ENCODE results near the gene GPC1.

GPC1 gene

GRCh38 chr2:240396623-240397541 lies 38.6 kb upstream of the GPC1 start:
- no peak for DNase-seq (ENCODE audit: low read depth in 2 of 2)

GRCh38 chr2:240397542-240397916 lies 37.9 kb upstream of the GPC1 start:
- DNase-seq (ENCODE audit: low read depth in 2 of 2) = no peak

GRCh38 chr2:240397924-240398645 lies 37.4 kb upstream of the GPC1 start:
- DNase-seq (ENCODE audit: low read depth in 2 of 2) = no peak

GRCh38 chr2:240398661-240399267 lies 36.7 kb upstream of the GPC1 start:
- DNase-seq (ENCODE audit: low read depth in 2 of 2) = no peak

DNA sequence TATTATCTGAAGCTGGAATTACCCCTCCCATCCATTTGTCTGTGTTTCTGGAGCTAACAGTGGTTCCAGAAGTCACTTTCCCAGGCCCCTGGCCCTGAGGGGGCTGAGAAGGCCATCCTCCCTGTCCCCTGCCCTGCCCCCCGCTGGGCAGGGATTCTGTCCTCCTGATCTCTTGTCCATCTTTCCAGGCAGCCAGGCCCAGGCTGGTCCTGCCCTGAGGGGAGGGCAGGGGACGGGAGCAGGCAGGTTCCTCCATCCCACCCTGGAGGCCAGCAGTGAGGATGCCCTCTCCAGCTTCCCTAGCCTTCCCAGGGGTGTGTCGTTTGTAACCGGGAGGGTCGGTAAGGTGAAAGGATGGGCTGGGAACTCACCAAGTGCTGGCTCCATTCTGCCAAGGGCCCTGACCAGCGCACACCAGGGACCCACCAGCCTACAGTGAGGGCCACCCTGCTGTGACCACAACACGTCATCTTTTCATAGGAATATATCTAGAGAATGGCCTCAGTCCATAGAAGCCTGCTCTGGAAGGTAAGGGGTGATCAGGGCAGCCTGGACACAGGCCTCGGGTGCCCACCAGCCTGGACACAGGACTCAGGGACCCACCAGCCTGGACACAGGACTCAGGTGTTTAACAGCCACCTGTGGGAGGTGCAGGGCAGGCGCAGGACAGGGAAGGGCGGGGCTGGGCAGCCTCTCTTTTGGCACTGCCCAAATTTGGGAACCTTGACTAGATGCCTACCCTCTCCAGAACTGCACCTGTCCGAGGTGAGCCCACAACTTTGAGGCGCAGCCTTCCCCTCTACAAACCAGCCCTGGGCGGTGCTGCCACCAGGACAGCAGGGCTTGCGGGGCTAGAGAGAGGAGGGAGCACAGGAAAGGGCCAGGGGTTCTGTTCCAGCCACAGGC lies 35.8 kb upstream of the GPC1 start:
- DNase-seq (ENCODE audit: low read depth in 2 of 2) = no peak

DNA sequence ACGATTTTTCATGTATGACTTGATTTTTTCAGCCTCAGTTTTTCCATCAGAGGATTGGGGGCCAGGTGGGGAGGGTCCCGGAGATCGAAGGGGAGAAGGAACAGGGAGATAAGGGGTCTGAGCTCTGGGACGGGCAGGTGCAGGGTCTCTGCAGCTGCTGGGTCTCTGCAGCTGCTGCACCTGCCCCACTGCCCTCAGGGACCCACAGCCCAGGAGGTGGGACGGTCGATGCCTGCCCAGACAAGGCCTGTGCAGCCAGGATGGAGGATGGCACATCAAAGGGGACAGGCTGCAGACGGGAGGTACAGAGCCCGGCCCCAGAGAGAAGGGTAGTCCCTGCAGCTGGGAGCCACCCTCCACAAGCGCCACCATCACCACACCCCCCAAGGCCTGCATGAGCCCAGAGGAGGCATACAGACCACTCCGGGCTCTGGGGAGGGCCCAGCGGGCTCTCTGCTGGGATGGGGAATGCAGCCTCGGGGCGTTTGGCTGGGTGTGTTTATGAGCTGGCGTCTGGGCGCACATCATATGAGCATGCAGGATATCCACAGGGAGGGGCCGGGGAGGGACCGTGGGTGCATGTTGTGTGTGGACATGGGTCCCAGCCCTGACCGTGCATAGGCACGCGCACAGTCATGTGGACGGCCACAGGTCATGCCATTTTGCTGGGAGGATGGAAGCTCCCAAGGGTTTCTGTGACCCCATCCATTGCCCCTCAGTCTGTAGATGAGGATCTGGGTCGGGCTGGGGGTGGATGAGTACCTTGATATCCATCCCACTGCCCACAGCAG lies 34.9 kb upstream of the GPC1 start:
- no peak for DNase-seq (ENCODE audit: low read depth in 2 of 2)

- DNase-seq (ENCODE audit: low read depth in 2 of 2) = no peak
Measured at GRCh38 chr2:240401308-240401707, 34.2 kb upstream of the GPC1 start.

DNA sequence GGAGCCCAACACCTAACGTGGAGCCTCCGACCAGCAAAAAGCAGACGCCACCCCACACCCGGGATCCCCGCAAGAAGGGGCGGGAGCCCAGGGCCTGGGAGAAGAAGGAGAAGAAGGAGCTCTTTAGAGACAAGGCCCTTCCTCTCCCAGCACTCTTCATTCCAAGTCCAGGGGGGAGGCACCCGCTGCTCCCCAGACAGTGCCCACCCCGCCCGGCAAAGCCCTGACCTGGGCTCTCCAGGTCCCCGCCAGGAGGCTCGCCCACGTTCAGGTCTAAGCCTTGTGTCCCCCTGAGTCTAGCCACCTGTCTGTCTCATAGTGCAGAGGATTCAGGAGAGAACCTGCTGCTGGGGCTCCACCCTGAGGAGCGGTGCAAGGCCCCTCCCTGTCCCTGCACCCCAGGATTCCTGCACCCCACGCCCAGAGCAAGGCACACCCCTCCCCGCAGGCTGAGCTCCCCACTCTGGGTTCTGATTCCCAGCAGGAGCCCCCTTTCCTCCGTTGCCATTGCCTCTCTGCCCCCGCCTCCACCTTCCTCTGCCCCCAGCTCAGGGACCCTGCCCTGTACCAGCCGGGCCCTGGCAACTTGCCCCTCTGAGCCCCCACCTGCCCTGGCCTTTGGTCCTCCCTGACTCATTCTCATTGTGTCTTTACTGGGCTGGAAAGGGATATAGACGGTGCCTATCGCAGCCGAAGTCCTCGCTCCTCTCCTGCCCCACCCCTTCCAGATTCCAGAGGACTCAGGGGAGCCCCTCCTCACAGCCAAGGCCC lies 33.5 kb upstream of the GPC1 start:
- DNase-seq (ENCODE audit: low read depth in 2 of 2) = no peak

DNA sequence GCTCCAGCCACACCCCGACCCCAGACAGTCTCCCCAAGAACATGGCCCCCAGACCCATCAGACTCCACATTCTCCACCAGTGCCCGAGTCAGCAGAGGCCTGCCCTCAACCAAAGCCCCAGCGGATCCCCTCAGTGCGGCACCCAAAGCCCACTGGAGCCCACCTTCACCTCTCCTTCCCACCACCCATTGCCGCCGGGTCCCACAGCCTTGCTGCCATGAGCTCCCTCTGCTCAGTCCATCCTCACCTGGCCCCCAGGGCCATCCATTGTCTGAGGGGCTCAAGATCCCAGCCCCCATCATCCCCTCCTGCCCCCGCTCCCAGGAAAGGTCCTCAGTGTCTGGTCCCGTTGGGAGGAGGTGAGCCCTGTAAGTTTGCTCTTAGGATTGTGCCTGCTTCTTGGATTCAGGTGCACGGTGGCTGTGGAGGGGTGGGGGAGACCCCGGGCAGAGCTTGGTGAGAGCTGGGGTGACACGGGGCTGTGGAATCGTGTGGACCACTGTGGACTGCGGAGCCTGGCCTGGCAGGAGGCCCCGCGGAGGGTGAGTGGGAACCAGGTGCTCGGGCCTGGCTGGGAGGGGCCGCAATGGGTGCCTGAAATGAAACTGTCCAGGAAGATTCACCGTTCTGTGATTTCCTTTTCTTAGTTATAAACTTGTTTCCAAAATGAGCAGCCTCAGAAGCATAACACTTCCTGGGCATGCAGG lies 32.7 kb upstream of the GPC1 start:
- no peak for DNase-seq (ENCODE audit: low read depth in 2 of 2)

DNA sequence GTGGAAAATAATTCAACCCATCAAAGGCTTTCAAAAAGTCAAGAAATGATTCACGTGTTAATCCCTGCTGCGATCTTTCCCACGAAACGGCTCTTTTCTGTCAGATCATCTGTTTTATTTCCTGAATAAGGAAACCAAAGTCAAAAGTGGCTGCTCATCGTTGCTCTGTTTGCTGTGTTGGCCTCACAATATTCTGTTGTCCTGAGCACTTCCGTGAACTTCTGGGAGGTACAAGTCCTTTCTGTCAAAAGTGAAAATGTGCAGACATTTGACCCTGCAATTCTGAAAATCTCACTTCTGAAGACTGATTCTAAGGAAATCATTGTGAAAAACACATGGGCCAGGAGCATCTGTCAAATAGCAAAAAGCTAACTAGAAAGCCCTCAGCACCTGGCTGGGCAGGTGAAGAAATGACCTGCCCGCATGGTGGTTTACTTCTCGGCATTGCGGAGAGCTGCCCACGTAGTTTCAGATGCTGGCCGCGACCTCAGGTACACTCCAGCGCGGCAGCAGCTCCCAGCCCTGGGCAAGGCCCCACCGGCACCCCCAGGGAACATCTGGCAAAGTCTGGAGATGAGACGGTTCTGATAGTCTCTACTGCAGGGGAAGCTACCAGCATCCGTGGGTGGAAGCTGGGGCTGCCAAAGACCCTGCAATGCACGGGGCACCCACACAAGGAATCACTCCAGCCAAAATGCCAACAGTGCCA lies 31.9 kb upstream of the GPC1 start:
- no peak for DNase-seq (ENCODE audit: low read depth in 2 of 2)

DNA sequence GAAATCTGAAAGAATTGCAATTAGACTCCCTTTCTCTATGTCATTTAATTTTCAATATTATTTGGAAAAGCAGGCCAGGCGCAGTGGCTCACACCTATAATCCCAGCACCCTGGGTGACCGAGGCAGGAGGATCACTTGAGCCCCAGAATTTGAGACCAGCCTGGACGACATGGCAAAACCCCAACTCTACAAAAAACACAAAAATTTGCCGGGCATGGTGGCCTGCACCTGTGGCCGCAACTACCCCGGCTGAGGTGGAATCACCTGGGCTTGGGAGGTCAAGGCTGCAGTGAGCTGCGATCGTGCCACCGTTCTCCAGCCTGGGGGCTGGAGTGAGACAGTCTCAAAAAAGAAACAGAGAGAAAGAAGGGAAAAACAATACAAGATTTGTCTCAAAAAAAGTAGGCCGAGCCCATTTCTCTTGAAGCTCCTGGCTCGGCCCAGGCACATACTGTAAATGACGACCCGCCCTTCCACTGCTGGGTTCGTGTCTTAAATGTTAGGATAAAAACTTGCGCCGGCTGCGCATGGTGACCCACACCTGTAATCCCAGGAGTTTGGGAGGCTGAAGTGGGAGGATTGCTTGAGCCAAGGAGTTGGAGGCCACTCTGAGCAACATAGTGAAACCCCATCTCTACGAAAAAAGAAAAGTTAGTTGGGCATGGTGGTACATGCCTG lies 31.1 kb upstream of the GPC1 start:
- DNase-seq (ENCODE audit: low read depth in 2 of 2) = no peak

DNA sequence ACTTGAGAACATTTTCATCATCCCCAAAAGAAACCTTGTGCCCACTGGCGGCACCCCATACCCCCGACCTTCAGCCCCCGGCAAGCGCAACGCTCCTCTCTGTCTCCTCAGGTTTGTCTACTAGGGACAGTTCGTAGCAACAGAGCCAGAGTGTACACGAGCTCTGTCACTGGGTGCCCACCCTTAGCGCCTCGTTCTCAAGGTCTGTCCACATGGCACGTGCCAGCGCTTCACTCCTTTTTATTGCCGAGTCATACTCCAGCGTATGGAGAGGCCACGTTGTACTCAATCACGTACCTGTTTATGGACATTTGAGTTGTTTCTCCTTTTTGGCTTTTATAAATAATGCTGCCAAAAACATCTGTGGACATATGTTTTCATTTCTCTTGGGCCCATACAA lies 30.3 kb upstream of the GPC1 start:
- DNase-seq (ENCODE audit: low read depth in 2 of 2) = no peak

DNA sequence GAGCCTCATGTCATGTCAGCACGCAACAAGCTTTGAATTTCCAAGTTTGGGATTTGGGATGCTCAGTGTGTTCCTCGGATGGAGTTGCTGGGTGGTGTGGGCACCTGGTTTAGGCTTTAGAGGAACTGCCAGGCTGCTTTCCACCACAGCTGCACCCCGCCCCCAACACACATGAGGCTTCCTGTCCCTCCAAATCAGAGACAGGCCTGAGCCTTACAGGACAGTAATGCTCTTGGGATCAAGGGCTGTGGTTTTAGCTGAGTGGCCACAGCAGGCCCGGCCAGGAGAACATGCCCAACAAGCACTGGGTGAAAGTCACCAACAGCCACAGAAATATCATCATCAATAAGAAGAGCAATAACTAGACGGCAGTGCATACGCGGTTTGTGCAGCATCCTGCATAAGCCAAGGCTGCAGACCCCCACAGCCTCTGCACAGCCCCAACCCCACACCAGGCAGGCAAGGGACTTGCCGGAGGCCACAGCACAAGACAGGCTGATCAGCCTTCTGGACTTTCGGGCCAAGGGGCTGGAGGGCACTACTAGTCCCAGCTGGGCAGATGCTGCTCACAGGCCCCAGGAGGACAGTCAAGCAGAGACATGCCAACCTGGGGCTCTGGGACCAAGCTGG lies 29.7 kb upstream of the GPC1 start:
- DNase-seq (ENCODE audit: low read depth in 2 of 2) = no peak

GRCh38 chr2:240407090-240407489 lies 28.4 kb upstream of the GPC1 start:
- DNase-seq (ENCODE audit: low read depth in 2 of 2) = no peak

DNA sequence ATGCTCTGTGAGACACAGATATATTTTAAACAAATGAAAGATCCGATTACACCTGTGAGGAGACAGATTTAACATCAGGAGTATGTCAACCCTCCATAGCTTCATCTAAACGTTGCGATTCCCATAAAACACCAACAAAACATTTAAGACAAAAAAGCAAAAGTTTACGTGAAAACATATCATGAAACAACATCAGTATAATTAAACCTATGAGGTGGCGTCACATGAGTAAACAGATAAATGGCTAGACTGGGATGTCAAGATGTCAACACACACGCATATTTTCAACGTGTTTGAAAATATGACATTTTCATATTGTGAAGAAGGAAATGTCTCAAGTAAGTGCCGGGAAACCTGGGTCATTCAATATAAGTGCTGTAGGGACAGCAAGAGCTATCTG lies 25.5 kb upstream of the GPC1 start:
- DNase-seq (ENCODE audit: low read depth in 2 of 2) = no peak

- DNase-seq (ENCODE audit: low read depth in 2 of 2) = no peak
Measured at GRCh38 chr2:240410808-240411207, 24.7 kb upstream of the GPC1 start.

- DNase-seq (ENCODE audit: low read depth in 2 of 2) = no peak
Measured at GRCh38 chr2:240411261-240412160, 24.0 kb upstream of the GPC1 start.
